Measurements from ENCODE around the gene CPO. TPM values are rescaled to one million over a fixed set of nuclear protein-coding genes. Genes with fewer than 3 reads are reported as not detected.
A peak's percentile ranks its signal among the peaks of the same experiment; 100 is the strongest.

Gene CPO
- total RNA-seq, 1 donor: not detected

DNA sequence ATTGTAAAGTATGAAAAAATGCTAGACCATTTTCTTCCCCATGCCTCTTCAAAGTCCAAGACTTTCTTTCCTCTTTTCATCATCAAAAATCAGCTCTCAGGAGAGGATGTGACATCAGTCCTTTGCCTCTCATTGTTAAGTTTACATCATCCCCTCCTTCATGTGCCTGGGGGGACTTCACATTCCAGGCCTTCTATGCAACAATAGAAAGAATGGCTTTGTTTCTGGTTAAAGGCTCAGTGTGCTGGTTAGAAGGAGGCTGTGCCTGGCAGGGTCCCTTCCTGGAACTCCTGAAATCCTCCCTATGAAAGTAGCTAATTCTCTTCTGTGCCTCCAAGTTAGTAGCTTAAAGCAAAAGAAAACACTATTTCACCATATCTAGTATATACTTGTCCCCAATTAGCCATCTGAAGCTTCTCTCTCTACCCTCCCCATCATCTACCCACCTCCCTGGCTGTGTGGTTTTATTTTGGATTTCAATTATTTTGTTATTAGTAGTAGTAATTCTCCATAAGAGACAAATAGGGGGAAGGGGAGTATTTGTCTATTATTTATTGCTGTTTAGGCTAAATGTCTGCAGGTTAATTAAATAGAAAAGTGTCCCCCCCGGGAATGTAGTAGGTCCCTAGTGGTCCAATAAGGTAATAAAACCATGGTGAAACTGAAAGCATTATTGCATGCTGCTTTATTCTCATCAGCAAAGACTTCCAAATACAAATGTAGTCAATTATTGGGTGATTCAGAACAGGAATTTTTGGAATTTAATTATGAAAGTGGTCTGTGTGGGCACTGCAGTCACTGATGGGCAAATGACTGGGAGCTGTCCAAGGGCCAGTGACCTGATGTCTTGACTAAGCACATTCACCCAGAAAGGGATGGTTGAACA is 69.0 kb downstream of the CPO start:
- H3K9me3 ChIP-seq (ENCODE audit: low read depth, low read length): no peaks in the 10 kb centered on the region
- no peaks in the 10 kb centered on the region for H3K27me3 ChIP-seq (ENCODE audit: insufficient read depth, low read length)
- peaks cover 13% of the 10 kb centered on the region for H3K4me1 ChIP-seq (ENCODE audit: insufficient read depth, low read length)
- H3K79me2 ChIP-seq (ENCODE audit: insufficient read depth, low read length): no peaks in the 10 kb centered on the region
- H3K4me2 ChIP-seq (ENCODE audit: insufficient read depth, low read length): peak overlapping the region; percentile 30
- peak; percentile 39 for TF ChIP-seq CTCF (IDR thresholded peaks at IDR 0.05; ENCODE audit: extremely low read depth, low read depth, low read length)
- no peak overlapping the region for H2AFZ ChIP-seq (ENCODE audit: low read length)
- DNase-seq (ENCODE audit: insufficient read length, low spot score, missing footprints): no peak
- no peaks in the 10 kb centered on the region for H3K36me3 ChIP-seq (ENCODE audit: insufficient read depth, low read length)
- H3K27ac ChIP-seq (ENCODE audit: low read depth, low read length): no peak overlapping the region
- H4K20me1 ChIP-seq (ENCODE audit: insufficient read depth, low read length): no peaks in the 10 kb centered on the region
- H3K4me3 ChIP-seq (ENCODE audit: insufficient read depth, low read length): no peak overlapping the region

- Histone ChIP-seq H3K79me2 (ENCODE audit: insufficient read depth, low read length) (no peaks in the 10 kb centered on the region), H3K4me1 (ENCODE audit: insufficient read depth, low read length) (peaks cover 13% of the 10 kb centered on the region), H4K20me1 (ENCODE audit: insufficient read depth, low read length) (no peaks in the 10 kb centered on the region), H3K36me3 (ENCODE audit: insufficient read depth, low read length) (no peaks in the 10 kb centered on the region), H3K4me3 (ENCODE audit: insufficient read depth, low read length) (no peak overlapping the region), H3K27me3 (ENCODE audit: insufficient read depth, low read length) (no peaks in the 10 kb centered on the region), H3K9me3 (ENCODE audit: low read depth, low read length) (no peaks in the 10 kb centered on the region), H3K4me2 (ENCODE audit: insufficient read depth, low read length) (no peak overlapping the region), H2AFZ (ENCODE audit: low read length) (no peak overlapping the region), H3K27ac (ENCODE audit: low read depth, low read length) (no peak overlapping the region)
- no peak for DNase-seq (ENCODE audit: insufficient read length, low spot score, missing footprints)
- TF ChIP-seq CTCF (IDR thresholded peaks at IDR 0.05; ENCODE audit: extremely low read depth, low read depth, low read length): no peak
Measured at GRCh38 chr2:207012461-207012860, 73.1 kb downstream of the CPO start.

DNA sequence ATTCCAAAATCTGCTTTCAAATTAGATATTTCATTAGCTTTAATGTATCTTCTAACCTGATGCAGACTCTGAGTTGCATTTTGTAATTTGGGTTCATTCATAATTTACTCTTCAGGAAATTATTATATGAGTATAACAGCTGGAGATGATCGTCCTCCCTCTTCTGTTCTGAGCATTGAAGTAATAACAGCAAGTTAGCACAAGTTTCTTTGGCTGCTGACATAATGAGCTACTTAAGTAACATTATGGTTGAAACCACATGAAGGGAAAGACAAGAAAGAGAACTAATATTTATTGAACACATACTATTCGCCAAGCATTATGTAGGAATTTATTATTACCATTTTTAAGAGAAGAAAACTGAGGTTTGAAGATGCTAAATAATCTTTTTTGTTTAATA is 75.1 kb downstream of the CPO start:
- H3K4me3 ChIP-seq (ENCODE audit: insufficient read depth, low read length): no peak overlapping the region
- no peak overlapping the region for H2AFZ ChIP-seq (ENCODE audit: low read length)
- DNase-seq (ENCODE audit: insufficient read length, low spot score, missing footprints): no peak
- no peak overlapping the region for H3K4me2 ChIP-seq (ENCODE audit: insufficient read depth, low read length)
- no peaks in the 10 kb centered on the region for H3K27me3 ChIP-seq (ENCODE audit: insufficient read depth, low read length)
- no peaks in the 10 kb centered on the region for H4K20me1 ChIP-seq (ENCODE audit: insufficient read depth, low read length)
- peaks cover 8% of the 10 kb centered on the region for H3K4me1 ChIP-seq (ENCODE audit: insufficient read depth, low read length)
- H3K36me3 ChIP-seq (ENCODE audit: insufficient read depth, low read length): no peaks in the 10 kb centered on the region
- H3K27ac ChIP-seq (ENCODE audit: low read depth, low read length): no peak overlapping the region
- H3K9me3 ChIP-seq (ENCODE audit: low read depth, low read length): no peaks in the 10 kb centered on the region
- no peak for TF ChIP-seq CTCF (IDR thresholded peaks at IDR 0.05; ENCODE audit: extremely low read depth, low read depth, low read length)
- no peaks in the 10 kb centered on the region for H3K79me2 ChIP-seq (ENCODE audit: insufficient read depth, low read length)

DNA sequence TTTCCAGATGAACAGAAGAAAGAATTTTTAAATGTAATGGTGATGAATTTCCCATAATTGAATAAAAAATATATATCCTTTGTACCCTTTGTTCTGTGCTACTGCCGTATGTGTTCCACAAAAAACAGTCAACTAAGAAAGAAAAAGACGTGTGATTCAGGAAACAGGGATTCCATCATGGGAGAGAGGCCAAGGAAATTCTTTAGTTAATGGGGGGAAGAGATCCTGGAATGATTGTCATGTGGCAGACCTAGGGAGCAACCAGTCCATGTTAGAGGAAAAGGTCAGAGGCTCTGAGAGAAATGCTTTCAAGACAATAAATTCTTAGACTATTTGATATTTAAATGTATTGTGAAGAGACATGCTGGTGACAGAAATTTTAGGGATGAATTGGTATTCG is 76.6 kb downstream of the CPO start:
- no peaks in the 10 kb centered on the region for H3K79me2 ChIP-seq (ENCODE audit: insufficient read depth, low read length)
- H3K27ac ChIP-seq (ENCODE audit: low read depth, low read length): no peak overlapping the region
- no peaks in the 10 kb centered on the region for H3K27me3 ChIP-seq (ENCODE audit: insufficient read depth, low read length)
- H3K4me1 ChIP-seq (ENCODE audit: insufficient read depth, low read length): peaks cover 8% of the 10 kb centered on the region
- DNase-seq (ENCODE audit: insufficient read length, low spot score, missing footprints): peak; percentile 32
- H3K4me3 ChIP-seq (ENCODE audit: insufficient read depth, low read length): no peak overlapping the region
- no peaks in the 10 kb centered on the region for H3K9me3 ChIP-seq (ENCODE audit: low read depth, low read length)
- H2AFZ ChIP-seq (ENCODE audit: low read length): no peak overlapping the region
- no peaks in the 10 kb centered on the region for H4K20me1 ChIP-seq (ENCODE audit: insufficient read depth, low read length)
- no peaks in the 10 kb centered on the region for H3K36me3 ChIP-seq (ENCODE audit: insufficient read depth, low read length)
- TF ChIP-seq CTCF (IDR thresholded peaks at IDR 0.05; ENCODE audit: extremely low read depth, low read depth, low read length): no peak
- no peak overlapping the region for H3K4me2 ChIP-seq (ENCODE audit: insufficient read depth, low read length)
